Posterior vena cava (tissue), 2 donors: ENCODE results near the gene IL1RN. TPM values are rescaled to one million over a fixed set of nuclear protein-coding genes. Genes with fewer than 3 reads are reported as not detected.

Experiments used
- DNase-seq: peaks from one replicate; pipeline ENCODE4 v3.0.0-alpha.2; 2020; ENCODE audit warnings: low spot score
- intact Hi-C, 2 donors: fragments of 100-400 bp; cut with DNase I; formaldehyde crosslinking; loops; one replicate each; pipeline versions ENCODE4 v1.14.1 to v1.14.2; 2022 to 2023
- total RNA-seq, 2 donors: library from RNA; stranded (reverse); fragmentation: NEBNext Ultra II Directional; extraction: Animal tissue kit (Norgen Biotek cat#: 25700); gene quantifications; one replicate each; pipeline ENCODE4 v1.2.1, GENCODE V29; 2021
- donor health status: DM: yes; HTN: yes; CAD: no.
- donor health status: DM: yes; HTN: yes; CAD: no.

The IL1RN gene
- total RNA-seq, 2 donors from 2014 or later, result 1.7 to 3.0 TPM

- intact Hi-C loops, result no loop called here
- DNase-seq, result no peak
Measured at GRCh38 chr2:113124181-113124961, 3.0 kb upstream of the IL1RN start.

- intact Hi-C loops, result no loop called here
- no peak for DNase-seq
Measured at GRCh38 chr2:113124984-113125855, 2.2 kb upstream of the IL1RN start.

- DNase-seq, result no peak
- intact Hi-C loops, result no loop called here
Measured at GRCh38 chr2:113127646-113128570, 510 bp downstream of the IL1RN start.

- no peak for DNase-seq
- intact Hi-C loops, result loop anchor here in 1 of 2 donors (10.0 kb wide), 1 partner anchor 245 kb away; no protein-coding TSS in a partner anchor
Measured at GRCh38 chr2:113129519-113130078, 2.2 kb downstream of the IL1RN start.

- DNase-seq, result no peak
- intact Hi-C loops, result loop anchor here in 1 of 2 donors (10.0 kb wide), 1 partner anchor 243 kb away; no protein-coding TSS in a partner anchor
Measured at GRCh38 chr2:113131352-113132185, 4.2 kb downstream of the IL1RN start.

GRCh38 chr2:113132414-113133021 is 5.1 kb downstream of the IL1RN start:
- no peak for DNase-seq
- intact Hi-C loops, result loop anchor here in 1 of 2 donors (10.0 kb wide), 1 partner anchor 242 kb away; no protein-coding TSS in a partner anchor

GRCh38 chr2:113133704-113134598 is 6.6 kb downstream of the IL1RN start:
- intact Hi-C loops, result loop anchor here in 1 of 2 donors (10.0 kb wide), 1 partner anchor 241 kb away; no protein-coding TSS in a partner anchor
- no peak for DNase-seq

- no peak for DNase-seq
- intact Hi-C loops, result loop anchor here (5.0 to 10.0 kb wide), 2 partner anchors 238 to 240 kb away; no protein-coding TSS in a partner anchor
Measured at GRCh38 chr2:113134717-113135116, 7.3 kb downstream of the IL1RN start.

- intact Hi-C loops, result loop anchor here (5.0 to 10.0 kb wide), 2 partner anchors 237 to 239 kb away; no protein-coding TSS in a partner anchor
- DNase-seq, result no peak
Measured at GRCh38 chr2:113135317-113135716, 7.9 kb downstream of the IL1RN start.

- no peak for DNase-seq
- intact Hi-C loops, result loop anchor here (5.0 to 10.0 kb wide), 2 partner anchors 235 to 238 kb away; no protein-coding TSS in a partner anchor
Measured at GRCh38 chr2:113136828-113137775, 9.7 kb downstream of the IL1RN start.

GRCh38 chr2:113137827-113138226 is 10.4 kb downstream of the IL1RN start:
- no peak for DNase-seq
- intact Hi-C loops, result loop anchor here (5.0 to 10.0 kb wide), 2 partner anchors 234 to 237 kb away; no protein-coding TSS in a partner anchor

GRCh38 chr2:113138428-113139322 is 11.3 kb downstream of the IL1RN start:
- no peak for DNase-seq
- intact Hi-C loops, result loop anchor here (5.0 to 10.0 kb wide), 2 partner anchors 234 to 236 kb away; no protein-coding TSS in a partner anchor

- intact Hi-C loops, result no loop called here
- no peak for DNase-seq
Measured at GRCh38 chr2:113141451-113141850, 14.1 kb downstream of the IL1RN start.

- no peak for DNase-seq
- intact Hi-C loops, result no loop called here
Measured at GRCh38 chr2:113142290-113142689, 14.9 kb downstream of the IL1RN start.
